Stimulated activated CD8-positive, alpha-beta memory T cell treated with anti-CD3 and anti-CD28 coated beads, Interleukin-4, amount 100 ng/mL, for 48 hours (primary cell): ENCODE measurements around the gene RAD51B.

ENCODE experiments used
- DNase-seq: peaks from one replicate; pipeline ENCODE4 v3.0.0-alpha.2; 2020

The RAD51B gene

DNA sequence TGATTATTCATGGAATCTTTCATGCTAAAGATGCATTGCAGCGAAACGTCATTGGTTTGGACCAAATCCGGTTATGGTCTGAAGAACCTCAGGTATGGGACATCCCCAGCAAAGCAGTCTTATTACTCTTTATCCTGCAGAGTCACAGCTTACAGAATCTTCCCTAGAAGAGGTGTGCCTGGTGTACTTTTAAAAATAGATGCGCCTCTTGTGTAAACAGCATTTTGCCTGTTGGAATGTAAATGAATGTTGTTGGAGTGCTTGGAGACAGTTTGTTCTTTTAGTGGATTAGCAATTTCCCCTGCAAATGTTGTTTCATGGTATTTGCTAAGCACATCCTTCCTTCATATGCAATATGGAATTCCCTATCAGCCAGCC is 730.7 kb downstream of the RAD51B start:
- DNase-seq: no peak

DNA sequence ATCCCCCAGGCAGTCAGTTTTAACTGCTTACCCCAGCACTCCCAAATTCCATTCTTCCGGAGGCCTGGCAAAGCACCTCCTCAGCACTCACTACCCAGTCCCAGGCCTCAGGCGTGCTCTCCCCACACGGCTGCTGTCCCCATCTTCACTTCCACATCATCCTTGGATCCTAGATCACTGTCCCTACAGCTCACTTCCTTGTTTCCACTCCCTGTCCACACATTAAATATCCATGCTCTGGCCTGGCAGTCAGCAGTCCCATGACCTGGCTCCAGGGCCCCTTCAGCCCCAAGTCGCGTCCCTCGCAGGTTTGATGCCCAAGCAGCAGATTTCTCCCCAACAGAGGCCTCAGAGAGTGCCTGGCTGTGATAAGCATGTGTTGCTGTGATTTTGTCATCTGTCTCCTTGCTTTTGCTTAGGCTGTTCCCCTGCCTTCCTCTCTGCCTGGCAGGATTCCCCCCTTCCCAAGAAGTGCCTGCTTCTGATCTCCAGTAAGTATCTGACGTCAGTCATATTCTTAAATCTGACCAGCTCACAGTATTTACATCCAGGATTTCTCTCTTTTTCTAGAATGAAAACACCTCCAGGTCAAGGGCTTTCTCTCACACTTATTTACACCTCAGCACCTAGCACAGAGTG is 731.6 kb downstream of the RAD51B start:
- DNase-seq: no peak

DNA sequence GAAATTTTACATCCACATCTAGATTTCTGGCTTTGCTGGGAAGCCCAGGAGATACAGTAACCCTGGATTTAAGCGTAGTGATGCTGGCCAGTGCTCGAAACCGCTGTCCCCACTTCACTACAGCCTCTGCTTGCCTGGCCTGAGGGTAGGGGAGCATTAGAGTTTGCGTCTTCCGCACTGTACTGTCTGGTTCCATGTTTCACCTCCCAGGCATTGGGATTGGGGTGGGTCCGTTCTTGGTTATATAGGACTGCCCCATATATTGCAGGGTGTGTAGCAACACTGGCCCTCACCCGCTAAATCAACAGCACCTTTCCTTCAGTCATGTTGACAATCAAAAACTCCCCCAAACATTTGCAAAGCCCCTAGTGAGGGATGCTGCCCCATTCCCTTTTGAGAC is 732.5 kb downstream of the RAD51B start:
- DNase-seq: no peak

DNA sequence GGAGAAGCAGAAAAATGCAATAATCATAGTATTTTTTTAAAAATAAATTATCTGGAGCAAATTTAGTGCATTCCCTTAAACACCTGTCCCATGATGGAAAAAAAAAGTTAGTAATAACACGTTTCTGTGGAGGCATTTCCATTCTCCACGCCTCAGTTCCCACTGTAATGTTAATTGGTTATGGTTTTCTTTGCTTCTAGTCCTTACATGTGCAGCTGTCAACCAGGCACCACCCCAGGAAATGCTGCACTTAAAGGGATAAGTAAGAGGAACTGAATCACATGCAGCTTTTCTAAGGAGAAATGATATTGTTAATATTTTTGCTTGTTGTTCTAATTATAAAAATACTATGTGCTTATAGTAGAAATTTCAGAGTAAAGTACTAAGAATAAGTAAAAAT is 733.0 kb downstream of the RAD51B start:
- no peak for DNase-seq

DNA sequence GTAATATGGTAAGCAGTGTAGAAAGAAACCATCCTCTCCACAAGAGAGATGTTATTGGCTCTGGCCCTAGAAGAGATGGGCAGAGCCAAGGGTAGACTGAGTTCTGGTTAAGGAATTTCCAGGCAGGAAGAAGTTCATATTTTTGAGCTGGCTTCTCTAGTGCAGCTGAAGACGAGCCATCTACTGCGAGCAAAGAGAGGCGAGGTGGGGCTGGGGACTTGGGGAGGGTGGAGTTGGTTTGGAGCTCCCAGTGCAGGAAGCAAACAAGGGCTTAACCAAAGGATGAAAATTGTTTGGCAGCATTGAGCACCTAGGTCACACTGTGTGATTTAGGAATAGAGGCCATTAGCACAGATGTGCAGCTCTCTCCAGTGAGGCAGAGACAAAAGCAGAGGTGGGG is 733.7 kb downstream of the RAD51B start:
- DNase-seq: no peak

DNA sequence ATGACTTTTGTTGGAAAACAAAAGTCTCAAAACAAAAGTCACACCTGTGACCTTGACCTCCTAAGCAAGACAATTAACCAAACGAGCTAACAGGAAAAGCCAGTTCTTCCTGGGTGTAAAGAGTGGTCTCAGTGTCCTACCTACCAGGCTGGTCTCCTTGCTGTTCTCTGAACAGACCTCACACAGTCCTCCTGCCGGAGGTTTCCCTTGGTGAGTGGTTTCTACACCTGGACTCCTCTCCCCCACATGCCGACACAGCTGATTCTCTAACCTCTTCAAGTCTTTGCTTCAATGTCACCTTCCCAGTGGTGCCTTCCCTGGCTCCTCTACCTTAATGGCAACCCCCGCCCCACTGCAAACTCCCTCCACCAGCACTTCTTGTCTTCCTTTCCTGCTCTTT is 734.7 kb downstream of the RAD51B start:
- no peak for DNase-seq

DNA sequence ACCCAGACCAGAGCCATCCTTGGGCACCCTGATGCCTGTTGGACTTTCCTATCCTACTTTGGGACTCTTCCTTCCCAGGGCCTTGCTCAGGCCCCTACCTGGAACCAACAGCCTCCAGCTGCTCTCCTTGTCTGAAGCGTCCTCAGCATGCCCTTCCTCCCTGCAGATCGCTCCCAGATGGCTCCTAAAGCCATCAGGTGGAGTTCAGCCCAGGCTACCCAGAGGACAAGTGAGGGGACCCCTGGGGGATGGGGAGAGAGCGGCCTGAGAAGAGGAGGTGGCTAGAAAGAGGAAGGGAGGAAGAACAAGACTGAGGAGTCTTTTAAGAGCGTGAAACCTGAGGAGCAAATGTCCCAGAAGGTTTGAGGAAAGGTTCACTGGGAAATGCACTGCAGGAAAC is 736.7 kb downstream of the RAD51B start:
- no peak for DNase-seq

DNA sequence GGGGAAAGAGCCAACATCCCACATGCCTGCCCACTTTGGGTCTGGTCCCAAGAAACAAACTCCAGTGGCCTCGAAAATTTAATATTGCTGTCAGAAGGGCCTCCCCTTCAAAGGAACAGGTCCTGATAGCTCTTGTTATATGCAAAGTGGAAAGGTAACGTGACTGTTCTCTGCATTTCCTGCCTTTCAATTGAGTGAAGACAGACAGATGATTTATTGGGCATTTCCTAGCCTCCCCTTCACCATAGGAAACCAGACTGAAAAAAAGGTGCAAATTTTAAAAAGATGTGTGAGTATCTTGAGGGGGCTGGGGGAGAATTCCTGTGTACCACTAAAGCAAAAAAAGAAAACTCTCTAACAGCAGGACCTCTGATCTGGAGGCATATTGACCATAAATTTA is 738.1 kb downstream of the RAD51B start:
- DNase-seq: no peak

DNA sequence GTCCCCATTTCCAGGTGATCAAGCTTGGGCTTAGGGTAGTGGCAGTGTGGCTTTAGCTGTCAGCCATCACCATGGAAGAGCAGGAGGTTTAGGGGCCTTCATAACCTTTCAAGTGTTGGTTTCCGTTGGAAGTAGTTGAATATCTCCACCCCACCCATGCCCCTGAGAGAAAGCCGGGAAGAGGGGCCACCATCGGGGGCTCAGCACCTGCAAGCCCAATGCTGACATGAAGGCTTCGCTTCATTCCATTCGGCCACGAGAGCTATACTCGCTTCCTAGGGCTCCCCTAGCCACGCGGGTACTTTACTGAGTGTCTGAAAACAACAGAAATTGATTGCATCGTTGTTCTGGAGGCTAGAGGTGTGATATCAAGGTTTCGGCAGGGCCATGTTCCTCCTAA is 738.5 kb downstream of the RAD51B start:
- DNase-seq: no peak

DNA sequence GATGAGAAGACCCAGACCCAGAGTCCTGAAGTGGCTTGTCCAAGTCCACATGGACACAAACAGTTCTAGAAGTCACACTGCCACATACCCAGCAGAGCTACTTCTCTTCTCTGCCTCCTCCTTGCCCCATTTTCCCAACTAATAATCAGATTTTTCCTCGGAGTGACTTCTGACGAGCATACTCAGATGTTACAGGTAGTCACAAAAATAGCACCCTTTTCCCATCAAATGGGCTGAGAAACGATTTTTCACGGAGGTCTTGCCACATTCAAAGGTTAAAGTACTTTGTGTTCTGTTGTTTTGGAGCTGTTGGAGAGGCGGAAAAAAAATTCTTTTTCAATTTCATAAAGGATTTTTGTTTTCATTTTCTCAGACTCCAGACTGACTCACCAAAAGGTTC is 740.4 kb downstream of the RAD51B start:
- DNase-seq: no peak

DNA sequence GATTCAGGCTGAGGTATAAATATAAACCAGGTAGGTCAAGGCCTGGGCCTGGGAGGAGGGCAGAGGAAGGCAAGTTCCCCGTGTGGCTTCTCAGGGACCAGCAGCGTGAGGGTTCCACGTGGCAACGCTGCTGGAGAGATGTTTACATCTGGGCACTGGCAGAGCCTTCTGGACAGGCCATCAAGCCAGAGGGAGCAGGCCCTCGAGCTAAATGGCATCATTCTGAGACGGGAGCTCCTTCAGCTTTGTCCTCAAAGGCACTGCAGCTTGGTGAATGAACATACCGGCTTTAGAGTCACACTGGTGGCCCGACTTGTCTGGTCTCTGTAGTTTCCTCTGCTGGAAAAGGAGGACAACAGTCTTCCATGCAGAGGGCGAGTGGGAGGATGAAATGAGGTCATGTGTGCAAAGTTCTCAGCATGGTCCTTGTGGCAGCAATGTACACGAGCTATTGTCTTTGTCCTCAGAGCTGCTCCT is 742.0 kb downstream of the RAD51B start:
- no peak for DNase-seq

DNA sequence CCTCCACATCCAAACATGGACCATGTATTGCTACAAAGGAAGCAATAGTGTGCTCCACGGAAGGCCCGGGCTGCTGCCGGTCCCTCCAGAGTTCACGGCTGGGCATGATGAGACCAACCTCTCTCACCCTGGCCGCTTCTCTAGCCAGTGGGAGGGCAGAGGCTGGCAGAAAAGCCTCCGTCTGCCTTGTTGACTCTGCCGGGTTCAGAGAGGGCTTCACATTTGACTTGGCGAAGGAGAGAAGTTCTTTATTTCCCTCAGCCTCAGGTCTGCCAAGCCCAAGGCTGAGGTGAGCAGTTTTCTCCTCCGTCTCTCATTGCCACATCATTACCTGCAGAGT is 743.3 kb downstream of the RAD51B start:
- DNase-seq: no peak

DNA sequence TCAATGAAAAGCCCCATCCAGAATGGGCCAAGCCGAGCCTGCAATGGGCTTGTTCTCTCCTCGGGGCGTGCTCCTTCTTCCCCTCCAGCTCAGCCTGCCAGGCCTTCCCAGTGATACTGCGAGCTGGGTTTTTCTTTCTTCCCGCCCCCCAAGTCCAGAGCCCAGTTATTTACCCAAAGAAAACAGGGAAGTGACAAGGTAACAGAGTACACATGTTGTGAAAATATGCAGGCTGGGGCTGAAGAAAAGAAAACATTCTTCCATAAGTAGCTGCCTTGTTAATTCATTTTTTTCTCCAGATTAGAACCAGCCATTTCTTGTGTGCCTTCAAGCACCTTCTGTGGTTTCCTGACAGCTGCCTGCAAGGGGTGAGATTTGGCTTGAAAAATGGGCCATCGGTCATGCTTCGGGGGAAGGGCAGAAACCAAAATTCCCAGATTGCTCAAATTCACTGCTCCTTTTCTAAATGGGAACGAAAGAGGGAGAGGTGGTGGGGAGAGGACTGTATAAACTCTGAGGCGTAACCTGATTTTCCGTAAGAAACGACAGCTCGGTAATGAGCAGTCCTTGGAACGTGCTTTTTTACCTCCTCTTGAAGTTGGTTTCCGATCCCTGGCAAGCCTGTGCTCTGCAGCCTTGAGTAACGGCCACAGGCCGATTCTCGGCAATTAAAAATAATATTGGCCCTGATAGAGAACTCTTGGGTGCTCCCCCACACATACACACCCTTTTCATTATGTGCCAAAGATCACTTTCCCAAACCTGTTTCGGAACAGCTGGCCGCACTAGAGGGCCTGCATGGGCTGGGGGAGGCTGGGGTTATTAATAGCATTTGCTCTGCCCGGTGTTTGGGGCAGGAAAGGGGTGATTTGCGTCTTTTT is 743.9 kb downstream of the RAD51B start:
- no peak for DNase-seq

DNA sequence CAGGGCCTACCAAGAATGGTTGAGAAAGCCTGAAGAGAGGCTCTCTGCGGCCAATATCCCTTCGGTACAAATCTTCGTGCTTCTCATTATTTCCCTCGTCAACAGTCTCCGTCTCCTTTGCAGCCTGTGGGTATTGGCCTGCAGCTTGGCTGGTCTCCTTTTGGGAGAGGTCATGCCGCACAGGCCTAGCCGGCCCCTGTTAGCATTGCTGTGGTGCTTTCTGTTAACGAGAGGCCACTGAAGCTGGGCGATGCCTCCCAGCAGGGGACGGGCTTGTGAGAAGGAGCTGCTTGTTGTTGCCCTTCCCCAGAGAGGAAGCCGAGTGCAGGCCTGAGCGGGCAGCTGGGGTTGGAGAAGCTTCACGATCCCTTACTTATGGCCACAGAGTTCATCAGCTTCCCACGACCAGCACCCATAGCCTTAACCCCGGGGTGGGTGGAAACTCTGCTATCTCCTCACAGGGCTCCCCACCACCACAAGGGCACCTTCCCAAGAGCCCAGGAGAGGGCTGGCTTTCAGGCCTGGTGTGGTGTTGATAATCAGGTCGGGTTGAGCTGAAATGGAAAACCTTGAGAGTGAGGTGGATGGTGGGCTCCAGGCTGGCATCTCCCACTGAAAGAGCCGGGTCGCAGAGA is 744.7 kb downstream of the RAD51B start:
- DNase-seq: no peak

DNA sequence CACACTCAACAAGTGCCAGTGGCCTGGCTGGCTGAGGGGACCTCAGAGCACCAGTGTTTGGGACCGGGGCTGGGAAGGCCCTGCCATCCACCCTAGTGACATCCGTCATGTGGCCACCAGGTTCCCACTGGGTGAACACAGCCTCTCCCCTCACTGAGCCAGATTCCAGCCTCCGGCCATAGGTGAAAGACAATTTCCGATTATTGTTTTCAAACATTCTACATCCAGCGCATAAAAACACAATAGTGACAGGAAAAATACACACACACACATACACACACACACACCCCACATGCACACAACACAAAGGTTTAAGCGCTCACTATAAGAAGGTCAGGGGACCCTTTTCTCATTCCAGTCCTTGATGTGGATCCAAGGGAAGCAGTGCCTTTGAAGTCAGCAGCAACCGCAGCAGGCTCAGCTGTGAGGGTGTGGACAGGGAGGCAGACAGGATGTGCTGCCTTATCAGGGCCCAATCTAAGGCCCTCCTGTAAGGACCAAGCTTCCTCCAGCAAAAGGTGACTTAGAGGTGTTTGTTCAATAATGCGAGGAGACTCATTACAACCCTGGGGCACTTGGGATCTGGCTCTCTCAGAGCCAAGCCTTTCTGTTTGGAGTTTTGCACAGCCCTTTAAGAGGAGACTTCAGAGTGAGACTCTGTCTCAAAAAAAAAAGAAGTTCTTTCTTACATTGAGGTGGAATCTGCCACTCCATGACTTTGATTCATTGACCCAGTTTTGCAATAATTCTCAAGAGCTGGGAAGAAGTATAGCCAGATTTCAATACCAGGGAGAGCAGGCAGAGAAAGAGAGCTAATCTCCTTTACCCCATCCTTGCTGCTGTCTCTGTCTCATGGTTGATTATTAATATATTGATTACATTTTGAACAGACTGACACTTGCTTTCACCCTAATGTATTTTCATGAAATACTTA is 745.5 kb downstream of the RAD51B start:
- no peak for DNase-seq

DNA sequence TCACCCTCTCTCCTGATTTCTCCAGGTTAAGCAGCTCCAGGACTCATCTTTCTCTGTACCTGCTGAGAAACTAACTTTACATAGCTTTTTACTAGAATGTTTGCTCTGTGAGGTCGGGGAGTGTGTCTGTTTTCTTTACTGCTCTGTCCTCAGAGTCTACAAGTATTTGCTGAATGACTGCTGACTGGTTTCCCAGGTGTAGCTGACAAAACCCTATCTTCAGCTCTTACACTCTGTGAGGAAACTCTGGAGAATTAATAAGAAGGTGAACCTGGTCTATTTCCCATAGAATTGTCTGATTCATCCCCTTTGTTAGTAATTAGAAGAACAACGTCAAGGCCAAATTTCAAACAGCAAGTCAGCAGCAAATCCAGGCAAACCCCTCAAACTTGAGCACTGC is 746.5 kb downstream of the RAD51B start:
- no peak for DNase-seq

DNA sequence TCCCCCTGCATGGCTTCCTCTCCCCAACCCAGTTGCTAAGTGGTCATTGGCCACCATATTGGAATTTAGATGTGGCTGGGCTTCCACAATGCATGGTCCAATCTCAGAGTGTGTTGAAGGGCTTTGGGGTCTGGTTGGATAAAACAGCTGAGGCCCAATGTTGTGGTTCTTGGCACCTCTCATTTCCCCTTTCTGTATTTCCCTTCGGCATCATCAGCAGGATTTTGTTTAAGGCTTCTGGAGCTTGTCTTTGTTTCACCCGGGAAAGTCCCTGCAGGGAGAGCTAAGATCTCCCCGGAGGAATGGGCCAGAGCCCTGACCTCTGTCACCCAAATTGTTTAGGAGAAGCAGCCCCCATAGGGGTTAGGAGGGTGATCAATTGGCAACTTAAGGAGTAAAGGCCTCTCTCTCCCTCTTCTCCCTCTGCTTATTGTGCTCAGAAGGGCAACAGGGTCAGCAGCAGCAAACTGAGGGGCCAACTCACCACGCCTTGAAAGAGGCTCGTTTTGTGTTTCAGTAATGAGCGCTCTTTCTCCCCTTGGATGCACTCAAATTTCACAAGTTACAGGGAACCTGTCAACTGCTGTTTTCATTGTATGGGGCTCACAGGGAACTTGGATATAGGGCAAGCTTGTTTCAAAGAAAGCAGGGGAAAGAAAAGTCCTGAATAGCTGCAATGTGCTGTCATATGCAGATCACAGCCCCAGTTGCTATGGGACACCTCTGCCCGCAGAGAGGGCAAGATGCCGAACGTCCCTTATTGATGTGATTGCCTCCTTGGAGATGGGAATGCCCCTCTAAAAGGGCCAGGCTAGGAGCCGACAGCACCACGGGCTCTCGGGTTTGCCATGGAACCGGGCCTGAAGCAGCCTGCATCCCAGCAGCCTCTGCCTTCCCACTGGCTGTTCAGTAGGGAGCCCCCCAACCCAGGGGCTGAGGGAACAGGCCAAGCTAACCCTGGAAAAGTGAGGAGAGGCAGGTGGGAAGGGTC is 749.6 kb downstream of the RAD51B start:
- DNase-seq: no peak

DNA sequence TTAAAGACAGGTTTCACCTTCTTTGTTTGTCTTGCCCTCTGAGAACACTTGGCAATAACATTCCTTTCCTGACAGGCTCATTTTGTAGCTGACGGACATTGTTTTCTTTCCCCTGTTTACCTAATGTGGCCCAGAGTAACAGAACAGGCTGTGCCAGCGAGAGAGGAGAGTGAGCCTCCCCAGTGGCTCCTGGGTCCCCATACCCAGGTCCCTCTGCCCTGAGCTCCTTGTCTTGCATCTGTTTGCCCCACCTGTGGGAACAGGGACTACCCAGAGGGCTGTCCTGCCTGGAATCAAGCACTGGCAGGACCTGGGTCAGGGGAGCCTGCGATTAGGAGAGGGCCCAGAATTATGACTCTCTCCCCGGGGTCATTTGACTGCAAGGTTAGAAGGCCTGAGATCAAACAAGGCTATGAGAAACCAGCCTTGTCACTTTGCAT is 750.4 kb downstream of the RAD51B start:
- DNase-seq: no peak

DNA sequence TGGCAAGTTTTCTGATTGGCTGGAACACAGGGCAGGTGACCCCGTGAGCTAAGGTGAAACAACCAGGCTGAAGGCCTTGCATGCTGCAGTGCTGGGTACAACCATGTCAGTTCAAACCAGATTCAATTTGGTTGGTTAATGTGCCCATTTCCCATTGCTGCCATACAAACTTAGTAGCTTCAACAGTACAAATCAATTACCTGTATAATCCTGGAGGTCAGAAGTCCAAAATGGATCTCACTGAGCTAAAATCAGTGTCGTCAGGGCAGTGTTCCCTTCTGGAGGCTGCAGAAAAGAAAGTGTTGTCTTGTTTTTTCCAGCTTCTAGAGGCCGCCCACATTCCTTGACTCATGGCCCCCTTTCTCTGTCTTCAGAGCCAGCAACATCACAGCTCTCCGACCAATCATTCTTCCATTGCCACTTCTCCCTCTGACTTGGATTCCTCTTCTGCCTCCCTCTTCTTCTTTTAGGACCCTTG is 751.6 kb downstream of the RAD51B start:
- DNase-seq: no peak

DNA sequence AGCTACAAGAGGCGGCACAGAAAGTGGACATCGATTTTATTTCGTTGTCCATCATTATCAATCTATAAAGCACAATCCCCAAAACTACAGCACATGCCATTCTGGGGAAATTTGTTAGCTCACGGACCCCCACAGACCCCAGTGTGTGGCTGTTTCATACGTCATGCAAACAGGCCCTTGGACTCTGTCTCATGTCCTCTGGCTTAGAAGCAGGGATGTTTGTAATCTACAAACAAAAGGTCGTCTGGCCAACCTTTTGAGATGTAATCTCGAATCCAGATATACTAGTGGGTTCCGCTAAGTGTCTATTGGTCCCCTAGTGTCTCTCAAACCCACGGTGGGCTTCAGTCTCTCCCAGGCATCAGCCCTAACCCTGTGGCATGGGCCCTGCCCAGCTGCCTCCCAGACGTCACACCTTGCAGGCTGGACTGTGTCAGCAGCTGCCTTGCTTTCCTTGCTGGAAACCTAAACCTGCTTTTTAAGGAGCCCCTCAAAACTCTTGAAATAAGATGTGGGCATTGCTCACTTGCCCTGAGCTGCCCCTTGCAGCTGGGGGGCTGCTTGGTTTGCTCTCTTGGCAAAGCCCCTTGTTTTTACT is 752.4 kb downstream of the RAD51B start:
- DNase-seq: no peak

DNA sequence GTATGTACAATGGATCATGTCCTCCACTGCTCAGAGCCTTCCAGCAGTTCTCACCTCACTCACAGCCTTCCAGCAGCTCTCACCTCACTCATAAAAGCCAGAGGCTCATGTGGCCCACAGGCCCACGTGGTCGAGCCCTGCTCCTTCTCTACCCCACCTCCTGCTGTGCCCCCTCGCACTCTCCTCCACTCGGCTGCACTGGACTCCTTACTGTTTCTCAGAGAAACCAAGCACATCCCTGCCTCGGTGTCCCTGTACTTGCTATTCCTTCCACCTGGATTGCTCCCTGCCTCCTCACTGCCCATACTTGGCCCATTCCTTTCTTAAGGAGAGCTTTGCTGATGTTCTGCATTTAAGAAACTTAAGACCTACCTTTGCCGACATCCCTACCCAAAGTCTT is 753.5 kb downstream of the RAD51B start:
- no peak for DNase-seq
